ENCODE results near the gene JARID2.

GRCh38 chr6:15376900-15377487, 131.1 kb downstream of the JARID2 start:
- TF ChIP-seq, protein P1, sequence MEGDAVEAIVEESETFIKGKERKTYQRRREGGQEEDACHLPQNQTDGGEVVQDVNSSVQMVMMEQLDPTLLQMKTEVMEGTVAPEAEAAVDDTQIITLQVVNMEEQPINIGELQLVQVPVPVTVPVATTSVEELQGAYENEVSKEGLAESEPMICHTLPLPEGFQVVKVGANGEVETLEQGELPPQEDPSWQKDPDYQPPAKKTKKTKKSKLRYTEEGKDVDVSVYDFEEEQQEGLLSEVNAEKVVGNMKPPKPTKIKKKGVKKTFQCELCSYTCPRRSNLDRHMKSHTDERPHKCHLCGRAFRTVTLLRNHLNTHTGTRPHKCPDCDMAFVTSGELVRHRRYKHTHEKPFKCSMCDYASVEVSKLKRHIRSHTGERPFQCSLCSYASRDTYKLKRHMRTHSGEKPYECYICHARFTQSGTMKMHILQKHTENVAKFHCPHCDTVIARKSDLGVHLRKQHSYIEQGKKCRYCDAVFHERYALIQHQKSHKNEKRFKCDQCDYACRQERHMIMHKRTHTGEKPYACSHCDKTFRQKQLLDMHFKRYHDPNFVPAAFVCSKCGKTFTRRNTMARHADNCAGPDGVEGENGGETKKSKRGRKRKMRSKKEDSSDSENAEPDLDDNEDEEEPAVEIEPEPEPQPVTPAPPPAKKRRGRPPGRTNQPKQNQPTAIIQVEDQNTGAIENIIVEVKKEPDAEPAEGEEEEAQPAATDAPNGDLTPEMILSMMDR (IDR thresholded peaks at IDR 0.05; ENCODE audit: insufficient read depth, low read depth, low read length): no peak
- no peak for TF ChIP-seq EZH2 (IDR thresholded peaks at IDR 0.05; ENCODE audit: insufficient read depth, low read length)
